ENCODE results near the gene PTPRG. TPM values are rescaled to one million over a fixed set of nuclear protein-coding genes. Genes with fewer than 3 reads are reported as not detected.

Gene PTPRG
- polyA plus RNA-seq, 3 donors: not detected

DNA sequence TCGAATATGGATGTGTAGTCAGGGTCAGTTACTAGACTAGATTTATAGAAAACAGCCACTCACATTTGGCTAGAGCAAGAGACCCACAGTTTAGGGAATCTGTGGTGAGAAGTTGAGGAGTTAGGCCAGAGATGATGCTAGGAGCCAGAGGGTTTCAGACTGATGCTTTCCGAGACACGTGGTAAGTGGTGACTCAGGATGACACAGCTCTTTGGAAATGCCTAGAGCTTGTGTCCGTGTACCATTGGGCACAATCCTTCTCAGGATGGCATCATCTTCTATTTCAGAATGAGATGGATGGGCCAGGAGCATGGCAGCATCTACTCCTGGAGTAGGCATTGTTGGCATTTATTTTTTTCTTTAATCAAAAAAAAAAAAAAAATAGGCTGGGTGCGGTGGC lies 28.5 kb downstream of the PTPRG start:
- H4K20me1 ChIP-seq (ENCODE audit: insufficient read depth, low read length): no peaks in the 10 kb centered on the region
- Mint-ChIP-seq H3K27ac (no peak overlapping the region), H3K4me1 (no peaks in the 10 kb centered on the region), H3K36me3 (no peaks in the 10 kb centered on the region), H3K27me3 (ENCODE audit: low read depth in 3 of 3) (peaks cover 0 to 3% (median 1%) of the 10 kb centered on the region in 3 donors), H3K4me3 (no peak overlapping the region), H3K9me3 (peaks cover 0 to 10% (median 5%) of the 10 kb centered on the region in 7 donors)
- peaks cover 0 to 3% of the 10 kb centered on the region in 2 donors for H3K9me3 ChIP-seq (replicated peaks in 1 of 2; ENCODE audit: control insufficient read depth in 1 of 2, insufficient read depth in 1 of 2, low read length in 2 of 2)
- no peak overlapping the region for H3K4me2 ChIP-seq (replicated peaks; ENCODE audit: extremely low read depth, low read length, poor library complexity, severe bottlenecking)
- no peaks in the 10 kb centered on the region for H3K79me2 ChIP-seq (ENCODE audit: insufficient read depth, low read length)
- H3K9ac ChIP-seq (ENCODE audit: insufficient read depth, low read length, poor library complexity, severe bottlenecking): no peak overlapping the region
- DNase-seq: no peak
- intact Hi-C loops (cut with micrococcal nuclease): no loop called here
- TF ChIP-seq, protein P1, sequence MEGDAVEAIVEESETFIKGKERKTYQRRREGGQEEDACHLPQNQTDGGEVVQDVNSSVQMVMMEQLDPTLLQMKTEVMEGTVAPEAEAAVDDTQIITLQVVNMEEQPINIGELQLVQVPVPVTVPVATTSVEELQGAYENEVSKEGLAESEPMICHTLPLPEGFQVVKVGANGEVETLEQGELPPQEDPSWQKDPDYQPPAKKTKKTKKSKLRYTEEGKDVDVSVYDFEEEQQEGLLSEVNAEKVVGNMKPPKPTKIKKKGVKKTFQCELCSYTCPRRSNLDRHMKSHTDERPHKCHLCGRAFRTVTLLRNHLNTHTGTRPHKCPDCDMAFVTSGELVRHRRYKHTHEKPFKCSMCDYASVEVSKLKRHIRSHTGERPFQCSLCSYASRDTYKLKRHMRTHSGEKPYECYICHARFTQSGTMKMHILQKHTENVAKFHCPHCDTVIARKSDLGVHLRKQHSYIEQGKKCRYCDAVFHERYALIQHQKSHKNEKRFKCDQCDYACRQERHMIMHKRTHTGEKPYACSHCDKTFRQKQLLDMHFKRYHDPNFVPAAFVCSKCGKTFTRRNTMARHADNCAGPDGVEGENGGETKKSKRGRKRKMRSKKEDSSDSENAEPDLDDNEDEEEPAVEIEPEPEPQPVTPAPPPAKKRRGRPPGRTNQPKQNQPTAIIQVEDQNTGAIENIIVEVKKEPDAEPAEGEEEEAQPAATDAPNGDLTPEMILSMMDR (IDR thresholded peaks at IDR 0.05): no peak
- no peaks in the 10 kb centered on the region for H3K27me3 ChIP-seq (ENCODE audit: control insufficient read depth in 2 of 2, insufficient read depth in 2 of 2, low read length in 2 of 2)
- no peak overlapping the region for H2AFZ ChIP-seq (ENCODE audit: insufficient read depth, low read depth, low read length, poor library complexity, severe bottlenecking)
- H3K4me3 ChIP-seq (replicated peaks in 1 of 3; ENCODE audit: low read depth in 2 of 3, low read length in 3 of 3): no peak overlapping the region
- 83% methylated on average over 2 of the region's 5 CpGs for WGBS (ENCODE audit: insufficient coverage)
- no peaks in the 10 kb centered on the region for H3K36me3 ChIP-seq (replicated peaks in 1 of 2; ENCODE audit: control insufficient read depth in 1 of 2, insufficient read depth in 2 of 2, low read length in 2 of 2)
- no peak overlapping the region for H3K27ac ChIP-seq (ENCODE audit: low read depth in 1 of 2, low read length in 2 of 2)
- no peaks in the 10 kb centered on the region for H3K4me1 ChIP-seq (ENCODE audit: control insufficient read depth in 1 of 2, insufficient read depth in 2 of 2, low read length in 2 of 2)

DNA sequence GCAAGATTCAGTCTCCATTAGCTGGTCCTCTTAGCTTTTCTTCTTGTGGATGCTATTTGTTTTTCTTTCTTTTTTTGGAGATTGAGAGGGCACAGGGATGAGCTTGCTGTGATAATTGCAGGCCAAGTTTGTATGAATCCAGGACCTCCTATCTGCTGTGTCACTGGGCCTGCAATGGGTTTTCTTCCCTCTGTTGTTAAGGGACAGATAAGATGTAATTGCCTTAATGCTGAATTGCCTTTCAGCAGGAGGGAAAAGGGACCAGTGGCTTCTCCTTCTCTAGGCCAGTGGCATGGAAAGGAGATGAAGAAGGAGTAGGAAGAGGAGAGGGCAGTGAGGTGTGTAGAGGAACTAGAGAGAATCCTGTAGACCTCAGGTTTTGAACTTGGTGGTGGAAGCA lies 29.9 kb downstream of the PTPRG start:
- H3K4me1 ChIP-seq (ENCODE audit: control insufficient read depth in 1 of 2, insufficient read depth in 2 of 2, low read length in 2 of 2): no peaks in the 10 kb centered on the region
- H3K27ac ChIP-seq (ENCODE audit: low read depth in 1 of 2, low read length in 2 of 2): no peak overlapping the region
- TF ChIP-seq, protein P1 (IDR thresholded peaks at IDR 0.05): no peak
- no peak overlapping the region for H3K9ac ChIP-seq (ENCODE audit: insufficient read depth, low read length, poor library complexity, severe bottlenecking)
- no peaks in the 10 kb centered on the region for H3K4me1 Mint-ChIP-seq
- intact Hi-C loops (cut with micrococcal nuclease): no loop called here
- H3K9me3 ChIP-seq (replicated peaks in 1 of 2; ENCODE audit: control insufficient read depth in 1 of 2, insufficient read depth in 1 of 2, low read length in 2 of 2): peaks cover 0 to 3% of the 10 kb centered on the region in 2 donors
- H3K27me3 Mint-ChIP-seq (ENCODE audit: low read depth in 3 of 3): peaks cover 0 to 1% (median 1%) of the 10 kb centered on the region in 3 donors
- H3K27me3 ChIP-seq (ENCODE audit: control insufficient read depth in 2 of 2, insufficient read depth in 2 of 2, low read length in 2 of 2): no peaks in the 10 kb centered on the region
- no peak overlapping the region for H3K4me3 Mint-ChIP-seq
- H3K36me3 ChIP-seq (replicated peaks in 1 of 2; ENCODE audit: control insufficient read depth in 1 of 2, insufficient read depth in 2 of 2, low read length in 2 of 2): no peaks in the 10 kb centered on the region
- no peaks in the 10 kb centered on the region for H3K36me3 Mint-ChIP-seq
- no peak overlapping the region for H2AFZ ChIP-seq (ENCODE audit: insufficient read depth, low read depth, low read length, poor library complexity, severe bottlenecking)
- H3K4me2 ChIP-seq (replicated peaks; ENCODE audit: extremely low read depth, low read length, poor library complexity, severe bottlenecking): no peak overlapping the region
- no peaks in the 10 kb centered on the region for H4K20me1 ChIP-seq (ENCODE audit: insufficient read depth, low read length)
- no peak overlapping the region for H3K4me3 ChIP-seq (replicated peaks in 1 of 3; ENCODE audit: low read depth in 2 of 3, low read length in 3 of 3)
- H3K79me2 ChIP-seq (ENCODE audit: insufficient read depth, low read length): no peaks in the 10 kb centered on the region
- H3K27ac Mint-ChIP-seq: no peak overlapping the region
- H3K9me3 Mint-ChIP-seq: peaks cover 0 to 10% (median 4%) of the 10 kb centered on the region in 7 donors
- DNase-seq: no peak
